GM06990 (cell line): ENCODE data around the gene CEP152.

Experiments used
- DNase-seq: peaks from one replicate; pipeline ENCODE4 v3.0.0-alpha.2; 2011; ENCODE audit not compliant: insufficient read length; ENCODE audit errors: extremely low read depth
- H3K27me3 ChIP-seq: replicated peaks from 2 replicates; pipeline ENCODE4 v1.6.0; 2011; ENCODE audit warnings: low read length; ENCODE audit not compliant: control insufficient read depth, insufficient read depth
- H3K36me3 ChIP-seq: 2 replicates; pipeline ENCODE4 v1.5.1; 2011; ENCODE audit warnings: low read length; ENCODE audit not compliant: control insufficient read depth, insufficient read depth
- H3K4me3 ChIP-seq: replicated peaks from 2 replicates; pipeline ENCODE4 v1.5.1; 2011; ENCODE audit warnings: low read depth, mild to moderate bottlenecking, control low read depth, low read length
- TF ChIP-seq, protein P1 (sequence below): IDR thresholded peaks from 2 replicates; pipeline ENCODE4 v1.5.1; 2011; ENCODE audit warnings: low read length, control low read depth, mild to moderate bottlenecking, inconsistent platforms; ENCODE audit not compliant: insufficient read depth, poor library complexity, severe bottlenecking

Gene CEP152

GRCh38 chr15:48719668-48720067, 91.2 kb downstream of the CEP152 start:
- TF ChIP-seq, protein P1, sequence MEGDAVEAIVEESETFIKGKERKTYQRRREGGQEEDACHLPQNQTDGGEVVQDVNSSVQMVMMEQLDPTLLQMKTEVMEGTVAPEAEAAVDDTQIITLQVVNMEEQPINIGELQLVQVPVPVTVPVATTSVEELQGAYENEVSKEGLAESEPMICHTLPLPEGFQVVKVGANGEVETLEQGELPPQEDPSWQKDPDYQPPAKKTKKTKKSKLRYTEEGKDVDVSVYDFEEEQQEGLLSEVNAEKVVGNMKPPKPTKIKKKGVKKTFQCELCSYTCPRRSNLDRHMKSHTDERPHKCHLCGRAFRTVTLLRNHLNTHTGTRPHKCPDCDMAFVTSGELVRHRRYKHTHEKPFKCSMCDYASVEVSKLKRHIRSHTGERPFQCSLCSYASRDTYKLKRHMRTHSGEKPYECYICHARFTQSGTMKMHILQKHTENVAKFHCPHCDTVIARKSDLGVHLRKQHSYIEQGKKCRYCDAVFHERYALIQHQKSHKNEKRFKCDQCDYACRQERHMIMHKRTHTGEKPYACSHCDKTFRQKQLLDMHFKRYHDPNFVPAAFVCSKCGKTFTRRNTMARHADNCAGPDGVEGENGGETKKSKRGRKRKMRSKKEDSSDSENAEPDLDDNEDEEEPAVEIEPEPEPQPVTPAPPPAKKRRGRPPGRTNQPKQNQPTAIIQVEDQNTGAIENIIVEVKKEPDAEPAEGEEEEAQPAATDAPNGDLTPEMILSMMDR = no peak
- Histone ChIP-seq H3K36me3 (no peaks in the 10 kb centered on the region), H3K4me3 (no peak overlapping the region), H3K27me3 (no peaks in the 10 kb centered on the region)
- no peak for DNase-seq

DNA sequence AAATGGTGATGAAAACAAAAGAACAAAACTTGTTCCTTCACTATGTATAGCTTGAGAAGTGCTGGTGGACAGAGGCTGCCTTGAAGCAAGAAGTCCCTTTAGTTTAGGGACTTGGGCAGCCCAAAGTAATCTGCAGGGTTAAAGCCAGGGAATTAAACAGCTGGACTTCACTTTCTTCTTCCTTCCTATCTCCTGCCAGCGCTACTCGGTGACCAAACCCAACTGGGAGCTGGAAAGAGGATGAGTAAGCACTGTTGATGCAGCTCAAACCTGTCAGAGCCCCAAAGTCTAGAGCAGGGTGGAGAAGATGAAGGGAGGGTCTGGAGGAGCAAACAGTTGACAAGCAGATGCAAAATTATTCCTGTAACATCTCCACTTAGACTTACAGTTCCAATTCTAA, 92.2 kb downstream of the CEP152 start:
- no peaks in the 10 kb centered on the region for H3K36me3 ChIP-seq
- H3K27me3 ChIP-seq = no peaks in the 10 kb centered on the region
- H3K4me3 ChIP-seq = no peak overlapping the region
- no peak for DNase-seq
- TF ChIP-seq, protein P1 = no peak

DNA sequence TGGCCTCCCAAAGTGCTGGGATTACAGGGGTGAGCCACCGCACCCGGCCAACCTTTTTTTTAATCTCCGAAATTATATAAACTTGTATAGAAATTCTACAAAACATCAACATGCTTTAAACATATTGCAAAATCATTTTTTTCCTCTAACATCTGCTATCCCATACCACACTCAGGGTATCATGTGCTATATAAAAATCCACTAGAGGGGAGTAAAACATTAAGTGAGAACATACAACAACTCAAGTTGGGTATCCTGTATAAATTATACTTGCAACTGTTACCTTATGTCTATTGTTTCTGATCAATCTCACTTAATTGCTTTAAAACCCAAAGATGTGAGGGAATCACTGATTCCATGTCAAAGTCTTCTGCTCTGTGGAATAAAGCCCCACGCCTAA, 93.4 kb downstream of the CEP152 start:
- Histone ChIP-seq H3K4me3 (no peak overlapping the region), H3K36me3 (no peaks in the 10 kb centered on the region), H3K27me3 (no peaks in the 10 kb centered on the region)
- TF ChIP-seq, protein P1 = no peak
- no peak for DNase-seq

DNA sequence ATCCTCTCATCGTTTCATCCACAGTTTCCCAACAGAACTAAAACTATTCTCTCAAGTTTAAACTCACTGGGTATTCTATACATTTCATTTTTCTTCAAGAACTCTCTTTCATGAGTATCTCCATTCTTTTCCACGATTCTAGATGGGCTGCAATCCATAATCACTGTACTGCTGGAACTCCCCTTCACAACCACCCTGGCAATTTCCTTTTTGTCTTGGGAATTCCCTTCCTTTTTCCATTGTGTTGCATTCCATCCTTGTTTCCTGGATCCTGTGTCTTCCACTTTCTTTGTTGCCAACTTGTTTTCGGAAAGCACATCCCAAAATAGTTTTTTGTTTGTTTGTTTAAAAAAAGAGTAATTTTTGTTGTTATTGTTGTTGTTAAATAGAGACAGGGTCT, 98.3 kb downstream of the CEP152 start:
- no peaks in the 10 kb centered on the region for H3K27me3 ChIP-seq
- no peaks in the 10 kb centered on the region for H3K36me3 ChIP-seq
- TF ChIP-seq, protein P1 = no peak
- DNase-seq = no peak
- H3K4me3 ChIP-seq = no peak overlapping the region

DNA sequence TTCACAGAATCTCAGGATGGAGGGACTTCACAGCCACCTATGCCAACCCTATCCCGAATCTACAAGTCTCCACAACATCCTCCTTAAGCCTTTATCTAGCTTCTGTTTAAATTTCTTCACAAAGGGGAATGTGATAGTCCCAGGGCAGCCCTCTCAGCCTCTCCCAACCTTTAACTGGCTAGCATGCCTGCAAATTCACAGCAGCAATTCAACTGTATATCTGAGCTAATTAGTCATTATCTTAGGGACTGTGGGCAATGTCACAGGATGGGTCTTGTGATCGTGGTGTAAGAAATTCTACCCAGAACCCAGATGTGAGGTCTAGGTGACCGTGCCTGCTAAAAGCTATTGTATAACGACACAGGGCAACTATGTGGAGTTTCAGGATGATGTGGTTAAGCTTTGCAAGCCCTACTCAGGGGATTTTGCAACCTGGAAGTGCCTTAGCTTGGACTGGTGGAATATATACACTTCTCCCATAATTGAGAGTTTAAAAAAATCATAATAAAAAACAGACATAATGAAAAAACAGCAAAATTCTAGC, 99.8 kb downstream of the CEP152 start:
- TF ChIP-seq, protein P1 = no peak
- H3K36me3 ChIP-seq = no peaks in the 10 kb centered on the region
- no peaks in the 10 kb centered on the region for H3K27me3 ChIP-seq
- DNase-seq = no peak
- H3K4me3 ChIP-seq = no peak overlapping the region

- TF ChIP-seq, protein P1 = no peak
- Histone ChIP-seq H3K4me3 (no peak overlapping the region), H3K36me3 (no peaks in the 10 kb centered on the region), H3K27me3 (no peaks in the 10 kb centered on the region)
- no peak for DNase-seq
Observed at GRCh38 chr15:48708641-48709040, 102.2 kb downstream of the CEP152 start.
